MCF 10A (cell line): ENCODE data around the gene MRPL33. TPM values are rescaled to one million over a fixed set of nuclear protein-coding genes. Genes with fewer than 3 reads are reported as not detected.

Experiments used
- BruUV-seq: library from RNA; stranded (reverse); fragments of 400-500 nt; replicated peaks from 2 replicates; lab custom pipeline; 2021; lab: Mats Ljungman, UMichigan
- CTCF ChIA-PET: fragments of 300-600 bp; sonication (Branson Sonifier 250); formaldehyde crosslinking; extraction: SDS; loops from one replicate; lab custom pipeline; 2021; ENCODE audit warnings: antibody characterized with exemption, inconsistent platforms; lab: Yijun Ruan, JAX
- POLR2A ChIA-PET: fragments of 300-600, 350-650 bp; sonication (Branson Sonifier 250); formaldehyde crosslinking; extraction: SDS; loops from one replicate; lab custom pipeline; 2020; ENCODE audit warnings: antibody characterized with exemption, inconsistent platforms; lab: Yijun Ruan, JAX
- DNase-seq: peaks from one replicate; pipeline ENCODE4 v3.0.0-alpha.2; 2018; ENCODE audit not compliant: unreplicated experiment
- H3K27ac Mint-ChIP-seq: one replicate; pipeline ENCODE4 v1.8.0; 2022; ENCODE audit warnings: mild to moderate bottlenecking, low read depth, mixed read lengths; ENCODE audit not compliant: unreplicated experiment
- H3K27me3 Mint-ChIP-seq: one replicate; pipeline ENCODE4 v1.8.0; 2022; ENCODE audit warnings: mixed read lengths; ENCODE audit not compliant: insufficient read depth, unreplicated experiment
- H3K36me3 Mint-ChIP-seq: one replicate; pipeline ENCODE4 v1.8.0; 2022; ENCODE audit warnings: mild to moderate bottlenecking, moderate library complexity, mixed read lengths; ENCODE audit not compliant: insufficient read depth, unreplicated experiment
- H3K4me1 Mint-ChIP-seq: one replicate; pipeline ENCODE4 v1.8.0; 2022; ENCODE audit warnings: mixed read lengths; ENCODE audit not compliant: insufficient read depth, unreplicated experiment
- H3K4me3 Mint-ChIP-seq: one replicate; pipeline ENCODE4 v1.8.0; 2022; ENCODE audit warnings: mild to moderate bottlenecking, moderate library complexity, mixed read lengths; ENCODE audit not compliant: unreplicated experiment
- H3K9me3 Mint-ChIP-seq: one replicate; pipeline ENCODE4 v1.8.0; 2022; ENCODE audit warnings: mixed read lengths; ENCODE audit not compliant: unreplicated experiment
- intact Hi-C: fragments of 100-400 bp; cut with micrococcal nuclease; formaldehyde crosslinking; loops from 2 replicates; pipeline ENCODE4 v1.14.1; 2022
- total RNA-seq: library from RNA; stranded (reverse); gene quantifications from 2 replicates; pipeline ENCODE4 v1.2.3, GENCODE V29; 2022
- TF ChIP-seq, protein P1 (sequence below): fragments of 200-600 bp; IDR thresholded peaks from one replicate; pipeline ENCODE4 v1.8.0; 2022; ENCODE audit warnings: antibody characterized with exemption, mild to moderate bottlenecking; ENCODE audit not compliant: unreplicated experiment

The MRPL33 gene
- total RNA-seq, 1 experiment from 2014 or later: 233 TPM

DNA sequence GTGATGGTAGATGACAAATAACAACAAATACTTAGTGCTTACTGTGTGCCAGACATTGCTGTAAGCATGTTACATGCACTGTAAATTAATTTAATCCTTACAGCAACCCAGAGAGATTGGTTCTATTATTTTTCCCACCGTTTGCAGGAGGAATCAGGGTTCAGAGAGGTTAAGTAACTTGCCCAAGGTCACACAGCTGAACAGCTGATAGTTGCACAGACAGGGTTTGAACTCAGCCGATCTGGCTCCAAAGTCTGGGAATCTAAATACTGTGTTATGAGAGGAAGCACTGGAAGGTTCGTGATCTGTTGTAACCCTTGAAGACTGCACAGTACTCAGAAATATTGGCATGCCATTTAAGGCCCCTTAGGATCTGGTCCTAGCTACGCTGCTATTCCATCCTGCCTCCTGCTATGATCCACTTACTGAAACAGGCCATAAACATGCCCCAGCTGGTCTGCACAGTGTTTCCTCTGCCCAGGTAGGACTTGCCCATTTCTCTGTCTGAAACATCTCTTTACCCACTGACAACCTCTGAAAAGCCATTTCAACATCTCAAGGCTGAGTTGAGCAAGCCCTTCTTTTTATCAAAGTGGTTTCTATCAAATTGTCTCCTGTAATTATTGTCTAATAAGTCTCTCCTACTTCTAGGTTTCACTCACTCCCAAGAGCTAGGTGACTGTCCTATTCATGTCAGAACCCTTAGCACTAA is 40.4 kb upstream of the MRPL33 start:
- Mint-ChIP-seq H3K36me3 (no peaks in the 10 kb centered on the region), H3K9me3 (no peaks in the 10 kb centered on the region), H3K27ac (peak overlapping the region; percentile 50), H3K4me1 (peaks cover 8% of the 10 kb centered on the region), H3K4me3 (no peak overlapping the region), H3K27me3 (no peaks in the 10 kb centered on the region)
- ChIA-PET CTCF (interaction anchor here (1.5 to 2.3 kb wide), 2 partner anchors 8 to 11 kb away, joined by 4 to 11 read pairs; no protein-coding TSS in a partner anchor), POLR2A (interaction anchor here (0.7 to 2.9 kb wide), 9 partner anchors 11 to 679 kb away, joined by 3 to 16 read pairs (median 3); no protein-coding TSS in a partner anchor)
- intact Hi-C loops: no loop called here
- no TSS peak for BruUV-seq
- peak; percentile 48 for DNase-seq
- TF ChIP-seq, protein P1, sequence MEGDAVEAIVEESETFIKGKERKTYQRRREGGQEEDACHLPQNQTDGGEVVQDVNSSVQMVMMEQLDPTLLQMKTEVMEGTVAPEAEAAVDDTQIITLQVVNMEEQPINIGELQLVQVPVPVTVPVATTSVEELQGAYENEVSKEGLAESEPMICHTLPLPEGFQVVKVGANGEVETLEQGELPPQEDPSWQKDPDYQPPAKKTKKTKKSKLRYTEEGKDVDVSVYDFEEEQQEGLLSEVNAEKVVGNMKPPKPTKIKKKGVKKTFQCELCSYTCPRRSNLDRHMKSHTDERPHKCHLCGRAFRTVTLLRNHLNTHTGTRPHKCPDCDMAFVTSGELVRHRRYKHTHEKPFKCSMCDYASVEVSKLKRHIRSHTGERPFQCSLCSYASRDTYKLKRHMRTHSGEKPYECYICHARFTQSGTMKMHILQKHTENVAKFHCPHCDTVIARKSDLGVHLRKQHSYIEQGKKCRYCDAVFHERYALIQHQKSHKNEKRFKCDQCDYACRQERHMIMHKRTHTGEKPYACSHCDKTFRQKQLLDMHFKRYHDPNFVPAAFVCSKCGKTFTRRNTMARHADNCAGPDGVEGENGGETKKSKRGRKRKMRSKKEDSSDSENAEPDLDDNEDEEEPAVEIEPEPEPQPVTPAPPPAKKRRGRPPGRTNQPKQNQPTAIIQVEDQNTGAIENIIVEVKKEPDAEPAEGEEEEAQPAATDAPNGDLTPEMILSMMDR: no peak

DNA sequence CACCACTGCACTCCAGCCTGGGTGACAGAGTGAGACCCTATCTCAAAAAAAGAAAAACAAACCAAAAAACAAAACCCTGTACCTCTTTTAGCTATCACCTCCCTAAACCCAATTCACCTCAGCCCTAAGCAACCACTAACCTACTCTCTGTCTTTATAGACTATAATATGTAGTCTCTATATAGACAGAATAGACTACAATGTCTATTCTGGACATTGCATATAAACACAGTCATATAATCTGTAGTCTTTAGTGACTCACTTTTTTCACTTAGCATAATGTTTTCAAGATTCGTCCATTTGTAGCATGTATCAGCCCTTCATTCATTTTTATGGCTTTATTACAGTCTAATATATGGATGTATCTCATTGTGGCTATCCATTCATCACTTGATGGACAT is 37.2 kb upstream of the MRPL33 start:
- Mint-ChIP-seq H3K27me3 (no peaks in the 10 kb centered on the region), H3K4me3 (no peak overlapping the region), H3K9me3 (no peaks in the 10 kb centered on the region), H3K4me1 (peaks cover 8% of the 10 kb centered on the region), H3K27ac (no peak overlapping the region), H3K36me3 (no peaks in the 10 kb centered on the region)
- ChIA-PET CTCF (no interaction called here), POLR2A (no interaction called here)
- TF ChIP-seq, protein P1: no peak
- no TSS peak for BruUV-seq
- intact Hi-C loops: no loop called here
- DNase-seq: no peak

DNA sequence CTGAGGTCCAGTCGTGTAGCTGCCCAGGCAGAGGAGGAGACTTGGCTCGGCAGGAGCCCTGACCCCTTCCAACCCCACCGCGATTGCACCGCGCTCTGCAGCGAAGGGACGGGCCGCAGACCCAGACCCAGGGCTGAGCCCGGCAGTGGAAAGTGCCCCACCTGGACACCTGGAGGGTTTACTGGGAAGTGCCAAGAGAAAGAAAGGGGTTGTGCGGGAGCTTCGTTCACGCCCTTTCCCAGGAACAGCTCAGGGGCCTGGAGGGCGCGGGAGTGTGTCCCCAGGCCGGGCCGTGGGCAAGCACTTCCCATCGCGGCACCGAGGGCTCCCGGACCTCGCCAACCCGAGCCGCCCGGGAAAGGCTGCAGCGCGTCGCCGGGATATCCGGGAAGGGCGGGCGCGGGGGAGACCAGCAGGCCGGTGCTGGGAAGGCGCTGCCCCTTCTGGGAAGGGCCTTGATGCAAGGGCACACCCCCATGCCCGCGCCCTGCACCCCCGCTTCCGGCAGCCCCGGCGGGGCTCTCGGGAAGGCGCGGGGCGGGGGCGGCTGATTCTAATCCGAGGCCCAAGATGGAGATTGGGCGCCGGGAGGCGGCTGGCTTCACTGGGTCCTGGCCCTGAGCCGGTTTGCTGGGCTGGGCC is 36.1 kb upstream of the MRPL33 start:
- ChIA-PET POLR2A (interaction anchor here (0.7 kb wide), 1 partner anchor 23 kb away, joined by 3 read pairs; no protein-coding TSS in a partner anchor), CTCF (no interaction called here)
- Mint-ChIP-seq H3K4me3 (no peak overlapping the region), H3K27me3 (no peaks in the 10 kb centered on the region), H3K9me3 (no peaks in the 10 kb centered on the region), H3K4me1 (peaks cover 8% of the 10 kb centered on the region), H3K27ac (no peak overlapping the region), H3K36me3 (no peaks in the 10 kb centered on the region)
- no TSS peak for BruUV-seq
- intact Hi-C loops: no loop called here
- TF ChIP-seq, protein P1: no peak
- DNase-seq: peak; percentile 71
